ENCODE data around the gene GRID2.

- TF ChIP-seq CTCF (IDR thresholded peaks at IDR 0.05 in 2 of 3, conservative IDR thresholded peaks at IDR 0.05 in 1 of 3; ENCODE audit: control insufficient read depth in 2 of 3, extremely low read depth in 1 of 3, insufficient read depth in 1 of 3, low read depth in 3 of 3, low read length in 3 of 3) (no peak), CEBPB (IDR thresholded peaks at IDR 0.05; ENCODE audit: borderline replicate concordance in 1 of 2, low read depth in 2 of 2, low read length in 2 of 2) (no peak)
Measured at GRCh38 chr4:93730251-93730650, 1426.5 kb downstream of the GRID2 start.

Data from GM12878 (cell line).